ENCODE results near the gene SSNA1.

The SSNA1 gene

GRCh38 chr9:137168904-137169856 is 19.3 kb upstream of the SSNA1 start:
- no peak for DNase-seq

GRCh38 chr9:137169896-137170358 is 18.5 kb upstream of the SSNA1 start, which contains the start of gene LRRC26:
Gene LRRC26, minus strand, starts transcription at chr9:137170051. Its CDS starts 108 bp downstream, at chr9:137169943.
- no peak for DNase-seq

- DNase-seq = no peak
These were observed 17.9 kb upstream of the SSNA1 start for GRCh38 chr9:137170486-137171148.

- DNase-seq = no peak
These were observed 17.2 kb upstream of the SSNA1 start for GRCh38 chr9:137171149-137171900.

GRCh38 chr9:137172901-137173795 is 15.3 kb upstream of the SSNA1 start:
- no peak for DNase-seq

- DNase-seq = no peak
These were observed 14.4 kb upstream of the SSNA1 start for GRCh38 chr9:137173796-137174664.

- DNase-seq = no peak
These were observed 13.7 kb upstream of the SSNA1 start for GRCh38 chr9:137174722-137175293.

- DNase-seq = no peak
These were observed 13.0 kb upstream of the SSNA1 start for GRCh38 chr9:137175345-137175961.

GRCh38 chr9:137176302-137177182 is 11.9 kb upstream of the SSNA1 start:
- DNase-seq = no peak

- no peak for DNase-seq
These were observed 10.1 kb upstream of the SSNA1 start for GRCh38 chr9:137178201-137178938.

- no peak for DNase-seq
These were observed 9.4 kb upstream of the SSNA1 start for GRCh38 chr9:137178939-137179630.

GRCh38 chr9:137179761-137180160 is 8.7 kb upstream of the SSNA1 start:
- no peak for DNase-seq

GRCh38 chr9:137180491-137180890 is 8.0 kb upstream of the SSNA1 start:
- DNase-seq = no peak

GRCh38 chr9:137181680-137182079 is 6.8 kb upstream of the SSNA1 start:
- DNase-seq = no peak

- no peak for DNase-seq
These were observed 5.6 kb upstream of the SSNA1 start for GRCh38 chr9:137182836-137183235.

GRCh38 chr9:137183980-137184595 is 4.4 kb upstream of the SSNA1 start:
- no peak for DNase-seq

All from NCI-H1436 treated with DMSO at 0.1 percent for 48 hours (cell line).